Neural cell (in vitro differentiated cells): ENCODE results near the gene NOP56. TPM values are rescaled to one million over a fixed set of nuclear protein-coding genes. Genes with fewer than 3 reads are reported as not detected.

ENCODE experiments used
- H2AFZ ChIP-seq: fragments of 200-600, 300-800 bp; sonication (generic), shearing (Covaris generic); 2 replicates; pipeline ENCODE4 v1.6.0; 2014; ENCODE audit warnings: low read depth, mild to moderate bottlenecking, antibody characterized with exemption, low read length, moderate library complexity
- H3F3A ChIP-seq: fragments of 200-600 bp; shearing (Covaris generic); 2 replicates; pipeline ENCODE4 v1.6.1; 2016; ENCODE audit warnings: mild to moderate bottlenecking, moderate library complexity, mixed read lengths, antibody characterized with exemption, low read length; ENCODE audit not compliant: insufficient read depth, poor library complexity, severe bottlenecking
- H3K27ac ChIP-seq: fragments of 200-600, 300-800 bp; sonication (generic), shearing (Covaris generic); 2 replicates; pipeline ENCODE4 v1.5.1; 2014; ENCODE audit warnings: mild to moderate bottlenecking, low read length, moderate library complexity
- H3K27me3 ChIP-seq: fragments of 300-800, 200-600 bp; sonication (generic), shearing (Covaris generic); 2 replicates; pipeline ENCODE4 v1.6.0; 2014; ENCODE audit warnings: mild to moderate bottlenecking, low read depth, low read length, moderate library complexity; ENCODE audit not compliant: insufficient read depth
- H3K36me3 ChIP-seq: fragments of 300-800, 200-600 bp; sonication (generic), shearing (Covaris generic); 2 replicates; pipeline ENCODE4 v1.5.1; 2014; ENCODE audit warnings: mild to moderate bottlenecking, antibody characterized with exemption, low read length, moderate library complexity; ENCODE audit not compliant: insufficient read depth
- H3K4me2 ChIP-seq: fragments of 300-800, 200-600 bp; sonication (generic), shearing (Covaris generic); 2 replicates; pipeline ENCODE4 v1.6.0; 2014; ENCODE audit warnings: mild to moderate bottlenecking, low read length
- H3K4me3 ChIP-seq: fragments of 300-800, 200-600 bp; sonication (generic), shearing (Covaris generic); 2 replicates; pipeline ENCODE4 v1.5.1; 2014; ENCODE audit warnings: mild to moderate bottlenecking, low read length, moderate library complexity
- H3K79me2 ChIP-seq: fragments of 200-600 bp; shearing (Covaris generic); replicated peaks from 2 replicates; pipeline ENCODE4 v1.6.0; 2014; ENCODE audit warnings: mild to moderate bottlenecking, low read length, moderate library complexity; ENCODE audit not compliant: insufficient read depth
- H3K9ac ChIP-seq: fragments of 300-800, 200-600 bp; sonication (generic), shearing (Covaris generic); 2 replicates; pipeline ENCODE4 v1.6.1; 2016; ENCODE audit warnings: mild to moderate bottlenecking, low read length, mixed read lengths
- H3K9me2 ChIP-seq: fragments of 200-600 bp; shearing (Covaris generic); 2 replicates; pipeline ENCODE4 v1.6.1; 2016; ENCODE audit warnings: mild to moderate bottlenecking, low read length, mixed read lengths; ENCODE audit not compliant: insufficient read depth
- H3K9me3 ChIP-seq: fragments of 200-600, 300-800 bp; sonication (generic), shearing (Covaris generic); 2 replicates; pipeline ENCODE4 v1.6.1; 2016; ENCODE audit warnings: mild to moderate bottlenecking, mixed run types, low read length, moderate library complexity, mixed read lengths
- H4K20me1 ChIP-seq: fragments of 200-600 bp; shearing (Covaris generic); 2 replicates; pipeline ENCODE4 v1.6.1; 2016; ENCODE audit warnings: mild to moderate bottlenecking, mixed run types; ENCODE audit not compliant: insufficient read depth
- CTCF ChIP-seq: fragments of 450-650 bp; IDR thresholded peaks from 2 replicates; pipeline ENCODE4 v1.5.1; 2014; ENCODE audit warnings: antibody characterized with exemption, mild to moderate bottlenecking, moderate library complexity; ENCODE audit not compliant: poor library complexity, severe bottlenecking
- EP300 ChIP-seq: fragments of 450-650 bp; conservative IDR thresholded peaks from 2 replicates; pipeline ENCODE4 v1.6.1; 2014; ENCODE audit warnings: antibody characterized with exemption, mild to moderate bottlenecking, moderate library complexity; ENCODE audit not compliant: poor library complexity, severe bottlenecking
- EZH2 ChIP-seq: fragments of 200-600, 300-800 bp; shearing (Covaris generic), sonication (generic); IDR thresholded peaks from 2 replicates; pipeline ENCODE4 v1.6.1; 2014; ENCODE audit warnings: antibody characterized with exemption, low read length, borderline replicate concordance, mild to moderate bottlenecking; ENCODE audit not compliant: insufficient read depth, poor library complexity, severe bottlenecking
- MXI1 ChIP-seq: fragments of 450-650 bp; conservative IDR thresholded peaks from 2 replicates; pipeline ENCODE4 v1.6.1; 2014; ENCODE audit warnings: antibody characterized with exemption, mild to moderate bottlenecking; ENCODE audit not compliant: poor library complexity, severe bottlenecking
- POLR2AphosphoS5 ChIP-seq: IDR thresholded peaks from 2 replicates; pipeline ENCODE4 v1.6.1; 2012
- RAD21 ChIP-seq: fragments of 450-650 bp; conservative IDR thresholded peaks from 2 replicates; pipeline ENCODE4 v1.6.1; 2014; ENCODE audit warnings: antibody characterized with exemption, mild to moderate bottlenecking, moderate library complexity
- REST ChIP-seq: IDR thresholded peaks from 2 replicates; pipeline ENCODE4 v1.6.1; 2012; ENCODE audit warnings: borderline replicate concordance
- SMC3 ChIP-seq: fragments of 450-650 bp; conservative IDR thresholded peaks from 2 replicates; pipeline ENCODE4 v1.6.1; 2014; ENCODE audit warnings: antibody characterized with exemption, mild to moderate bottlenecking, moderate library complexity; ENCODE audit not compliant: poor library complexity
- TAF1 ChIP-seq: IDR thresholded peaks from 2 replicates; pipeline ENCODE4 v1.6.1; 2012; ENCODE audit warnings: low read depth
- polyA plus RNA-seq: library from polyadenylated mRNA; depleted of rRNA; stranded (reverse); fragments of >200 nt; gene quantifications from 2 replicates; pipeline ENCODE4 v1.2.3, GENCODE V29; 2014

NOP56 gene
- polyA plus RNA-seq, 1 donor from 2014 or later = 188 TPM

GRCh38 chr20:2698186-2698817 lies 45.9 kb downstream of the NOP56 start:
- Histone ChIP-seq H3K9me2 (no peaks in the 10 kb centered on the region), H3K27me3 (peaks cover 15% of the 10 kb centered on the region), H3K9me3 (no peaks in the 10 kb centered on the region), H3K9ac (no peak overlapping the region), H2AFZ (no peak overlapping the region), H3K4me2 (no peak overlapping the region), H3K79me2 (no peaks in the 10 kb centered on the region), H3K27ac (no peak overlapping the region), H4K20me1 (no peaks in the 10 kb centered on the region), H3K36me3 (no peaks in the 10 kb centered on the region), H3K4me3 (no peak overlapping the region), H3F3A (no peaks in the 10 kb centered on the region)
- no peak for TF ChIP-seq EP300
- TF ChIP-seq EZH2 = no peak
- no peak for TF ChIP-seq REST
- no peak for TF ChIP-seq TAF1
- TF ChIP-seq CTCF = no peak
- no peak for TF ChIP-seq SMC3
- no peak for TF ChIP-seq MXI1

GRCh38 chr20:2698912-2699311 lies 46.5 kb downstream of the NOP56 start:
- no peak overlapping the region for H3K4me2 ChIP-seq
- H3F3A ChIP-seq = no peaks in the 10 kb centered on the region
- peaks cover 10% of the 10 kb centered on the region for H3K27me3 ChIP-seq
- H3K27ac ChIP-seq = no peak overlapping the region
- H3K36me3 ChIP-seq = no peaks in the 10 kb centered on the region
- no peaks in the 10 kb centered on the region for H3K9me3 ChIP-seq
- no peak overlapping the region for H3K4me3 ChIP-seq
- H3K9ac ChIP-seq = no peak overlapping the region
- H4K20me1 ChIP-seq = no peaks in the 10 kb centered on the region
- no peak for TF ChIP-seq RAD21
- no peak for TF ChIP-seq TAF1
- no peak for TF ChIP-seq EP300
- TF ChIP-seq EZH2 = no peak
- TF ChIP-seq REST = no peak
- TF ChIP-seq MXI1 = no peak
- no peak for TF ChIP-seq POLR2AphosphoS5
- H3K79me2 ChIP-seq = no peaks in the 10 kb centered on the region
- H3K9me2 ChIP-seq = no peaks in the 10 kb centered on the region
- no peak overlapping the region for H2AFZ ChIP-seq
